Activated CD4-positive, alpha-beta T cell treated with anti-CD3 and anti-CD28 coated beads, Interleukin-2, amount 50 U/mL, for 16 hours (primary cell): ENCODE data around the gene LCN15.

Experiments used
- DNase-seq: peaks from one replicate; pipeline ENCODE4 v3.0.0-alpha.2; 2020

LCN15 gene

GRCh38 chr9:136754626-136755301 lies 9.6 kb downstream of the LCN15 start:
- no peak for DNase-seq

GRCh38 chr9:136754059-136754572 lies 10.2 kb downstream of the LCN15 start:
- no peak for DNase-seq

- no peak for DNase-seq
These were observed 10.8 kb downstream of the LCN15 start for GRCh38 chr9:136753371-136754058.

GRCh38 chr9:136751814-136752213 lies 12.5 kb downstream of the LCN15 start:
- DNase-seq, result no peak

- no peak for DNase-seq
These were observed 13.1 kb downstream of the LCN15 start for GRCh38 chr9:136751244-136751643.

GRCh38 chr9:136750526-136750925 lies 13.8 kb downstream of the LCN15 start:
- peak; percentile 76 for DNase-seq

- DNase-seq, result no peak
These were observed 15.4 kb downstream of the LCN15 start for GRCh38 chr9:136748666-136749611.

- no peak for DNase-seq
These were observed 16.1 kb downstream of the LCN15 start, which contains the start of gene LCN6 for GRCh38 chr9:136748201-136748600. Gene LCN6, minus strand, starts transcription at chr9:136748525. Its CDS starts 42 bp downstream, at chr9:136748483.

GRCh38 chr9:136747161-136748060 lies 16.9 kb downstream of the LCN15 start:
- DNase-seq, result no peak

- no peak for DNase-seq
These were observed 17.7 kb downstream of the LCN15 start for GRCh38 chr9:136746621-136747020.

GRCh38 chr9:136746155-136746490 lies 18.2 kb downstream of the LCN15 start:
- DNase-seq, result no peak

GRCh38 chr9:136745389-136746154 lies 18.7 kb downstream of the LCN15 start:
- no peak for DNase-seq

GRCh38 chr9:136744773-136745172 lies 19.5 kb downstream of the LCN15 start:
- no peak for DNase-seq

- DNase-seq, result no peak
These were observed 20.6 kb downstream of the LCN15 start for GRCh38 chr9:136743639-136744211.

GRCh38 chr9:136742591-136743391 lies 21.5 kb downstream of the LCN15 start, which contains the start of gene LCN10:
Gene LCN10, minus strand, starts transcription at chr9:136742940. Its CDS starts 37 bp downstream, at chr9:136742903.
- no peak for DNase-seq

GRCh38 chr9:136741883-136742571 lies 22.3 kb downstream of the LCN15 start:
- DNase-seq, result no peak

GRCh38 chr9:136740971-136741882 lies 23.1 kb downstream of the LCN15 start:
- DNase-seq, result no peak

- DNase-seq, result no peak
These were observed 23.8 kb downstream of the LCN15 start for GRCh38 chr9:136740491-136740890.
